Measurements from ENCODE around the gene TEX51.

Gene TEX51

DNA sequence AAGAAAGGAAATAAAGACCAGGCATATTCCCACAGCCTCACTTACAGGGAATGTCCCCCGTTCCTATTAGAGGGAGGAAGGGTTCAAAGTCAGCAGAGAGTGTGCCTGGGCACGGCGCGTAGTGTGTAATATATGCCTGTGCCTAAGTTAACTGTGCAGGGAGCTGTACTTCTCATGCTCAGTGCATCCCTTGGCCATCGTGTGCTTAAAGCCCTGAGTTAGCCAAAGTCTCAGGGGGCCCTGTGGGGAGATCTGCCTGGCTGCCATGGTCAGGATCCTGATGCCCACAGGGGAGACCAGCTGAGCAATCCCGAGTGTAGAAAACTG is 48.4 kb downstream of the TEX51 start:
- TF ChIP-seq CTCF (IDR thresholded peaks at IDR 0.05), result no peak

- no peak for TF ChIP-seq CTCF (IDR thresholded peaks at IDR 0.05)
Measured at GRCh38 chr2:126949775-126950174, 51.1 kb downstream of the TEX51 start.

DNA sequence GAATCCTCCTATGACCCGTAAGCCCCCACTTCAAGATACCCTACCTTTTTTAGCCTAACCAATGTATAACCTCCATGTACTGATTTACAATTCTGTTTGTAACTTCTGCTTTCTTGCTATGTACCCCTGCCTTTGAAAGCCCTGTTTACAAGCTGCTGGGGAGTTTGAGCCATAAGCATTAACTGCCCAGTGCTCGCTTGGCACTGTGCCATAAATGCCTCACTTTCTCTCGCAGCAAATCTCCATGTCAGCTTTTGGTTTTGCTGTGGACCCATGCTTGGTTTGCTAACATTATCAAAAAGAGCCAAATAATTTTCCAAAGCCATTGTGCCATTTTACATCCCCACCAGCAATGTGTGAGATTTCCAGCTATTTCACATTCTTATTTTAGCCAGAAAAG is 51.8 kb downstream of the TEX51 start:
- TF ChIP-seq CTCF (IDR thresholded peaks at IDR 0.05), result no peak

All from LNCAP (cell line).